SK-N-SH (cell line): ENCODE results near the gene MOGAT3. TPM values are rescaled to one million over a fixed set of nuclear protein-coding genes. Genes with fewer than 3 reads are reported as not detected.

Experiments used
- CTCF ChIA-PET: fragments of 300-600, 350-600 bp; formaldehyde crosslinking; extraction: SDS; loops from one replicate; lab custom pipeline; 2021; lab: Yijun Ruan, JAX
- POLR2A ChIA-PET: fragments of 350-600 bp; sonication (Branson Sonifier 250); formaldehyde crosslinking; extraction: SDS; loops from one replicate; lab custom pipeline; 2020; ENCODE audit warnings: antibody characterized with exemption, inconsistent platforms; lab: Yijun Ruan, JAX
- DNase-seq: peaks from one replicate; pipeline ENCODE4 v3.0.0; 2012
- H2AFZ ChIP-seq: fragments of 200-600 bp; sonication (generic); 2 replicates; pipeline ENCODE4 v1.8.1; 2016; ENCODE audit warnings: antibody characterized with exemption, mild to moderate bottlenecking, low read depth
- H3F3A ChIP-seq: fragments of 200-600 bp; sonication (generic); replicated peaks from 2 replicates; pipeline ENCODE3; 2016; ENCODE audit warnings: antibody characterized with exemption, mild to moderate bottlenecking; ENCODE audit not compliant: insufficient read depth
- H3K27ac ChIP-seq, 2 experiments: fragments of 200-500 bp in 1 of 2; fragments of 200-600 bp in 1 of 2; sonication (Bioruptor generic) in 1 of 2; sonication (generic), shearing (Covaris generic) in 1 of 2; 2 replicates each; pipeline versions ENCODE4 v1.5.1 to v1.6.1; 2014 to 2016; ENCODE audit warnings: low read depth in 2 of 2, inconsistent platforms in 1 of 2, low read length in 1 of 2, mild to moderate bottlenecking in 1 of 2, mixed read lengths in 1 of 2
- H3K27me3 ChIP-seq: fragments of 200-600 bp; sonication (generic), shearing (Covaris generic); 2 replicates; pipeline ENCODE4 v1.6.1; 2016; ENCODE audit warnings: mixed run types; ENCODE audit not compliant: insufficient read depth
- H3K36me3 ChIP-seq, 2 experiments: fragments of 200-500 bp in 1 of 2; fragments of 200-600 bp in 1 of 2; sonication (Bioruptor generic) in 1 of 2; sonication (generic) in 1 of 2; replicated peaks in 1 of 2; 2 replicates each; pipeline versions ENCODE3 to v1.5.1; 2014 to 2016; ENCODE audit warnings: low read length in 1 of 2, mild to moderate bottlenecking in 1 of 2; ENCODE audit not compliant: insufficient read depth in 2 of 2, control insufficient read depth in 1 of 2
- H3K4me1 ChIP-seq, 2 experiments: fragments of 200-500 bp in 1 of 2; fragments of 200-600 bp in 1 of 2; sonication (Bioruptor generic) in 1 of 2; sonication (generic), shearing (Covaris generic) in 1 of 2; 2 replicates each; pipeline versions ENCODE4 v1.5.1 to v1.6.1; 2014 to 2016; ENCODE audit warnings: low read depth in 1 of 2, low read length in 1 of 2, mixed run types in 1 of 2; ENCODE audit not compliant: insufficient read depth in 2 of 2, control insufficient read depth in 1 of 2
- H3K4me2 ChIP-seq: fragments of 200-600 bp; sonication (generic), shearing (Covaris generic); 2 replicates; pipeline ENCODE4 v1.6.1; 2017; ENCODE audit warnings: mixed run types
- H3K4me3 ChIP-seq, 2 experiments: fragments of 200-500 bp in 1 of 2; fragments of 200-600 bp in 1 of 2; sonication (Bioruptor generic) in 1 of 2; sonication (generic), shearing (Covaris generic) in 1 of 2; 2 replicates each; pipeline versions ENCODE4 v1.5.1 to v1.8.1; 2014 to 2016; ENCODE audit warnings: low read depth in 2 of 2, inconsistent platforms in 1 of 2, low read length in 1 of 2, mild to moderate bottlenecking in 1 of 2, mixed read lengths in 1 of 2, moderate library complexity in 1 of 2
- H3K79me2 ChIP-seq: fragments of 200-600 bp; sonication (generic); 2 replicates; pipeline ENCODE4 v1.8.1; 2017; ENCODE audit warnings: mild to moderate bottlenecking; ENCODE audit not compliant: insufficient read depth
- H3K9ac ChIP-seq: fragments of 200-600 bp; sonication (generic); 2 replicates; pipeline ENCODE4 v1.6.1; 2017; ENCODE audit warnings: mixed run types
- H3K9me2 ChIP-seq: fragments of 200-600 bp; sonication (generic); 2 replicates; pipeline ENCODE4 v1.6.1; 2017; ENCODE audit warnings: mixed run types
- H3K9me3 ChIP-seq: fragments of 200-600 bp; sonication (generic); 2 replicates; pipeline ENCODE4 v1.6.1; 2017; ENCODE audit warnings: mixed run types, mild to moderate bottlenecking, moderate library complexity
- H4K20me1 ChIP-seq: fragments of 200-600 bp; sonication (generic); 2 replicates; pipeline ENCODE4 v1.6.1; 2017; ENCODE audit warnings: mild to moderate bottlenecking, mixed run types; ENCODE audit not compliant: insufficient read depth
- EP300 ChIP-seq, 2 experiments: IDR thresholded peaks; 2 replicates each; pipeline versions ENCODE4 v1.4.0 to v1.6.1; 2012; ENCODE audit warnings: borderline replicate concordance in 1 of 2, low read depth in 1 of 2, low read length in 1 of 2
- FOXM1 ChIP-seq: IDR thresholded peaks from 2 replicates; pipeline ENCODE4 v1.4.0; 2012; ENCODE audit warnings: low read depth, mild to moderate bottlenecking
- JUND ChIP-seq: IDR thresholded peaks from 2 replicates; pipeline ENCODE4 v1.4.0; 2012
- MAX ChIP-seq: IDR thresholded peaks from 2 replicates; pipeline ENCODE4 v1.4.0; 2012; ENCODE audit warnings: low read depth
- MXI1 ChIP-seq: IDR thresholded peaks from 2 replicates; pipeline ENCODE4 v1.6.1; 2012; ENCODE audit warnings: mild to moderate bottlenecking, low read depth, low read length, improper control_type of control experiment
- PBX3 ChIP-seq: IDR thresholded peaks from 2 replicates; pipeline ENCODE4; 2012
- RFX5 ChIP-seq: IDR thresholded peaks from 2 replicates; pipeline ENCODE4 v1.6.1; 2012; ENCODE audit warnings: mild to moderate bottlenecking, improper control_type of control experiment, low read length
- TAF1 ChIP-seq: IDR thresholded peaks from 2 replicates; pipeline ENCODE4 v1.6.1; 2012; ENCODE audit warnings: low read depth, mild to moderate bottlenecking, low read length, moderate library complexity, borderline replicate concordance
- TEAD4 ChIP-seq: IDR thresholded peaks from 2 replicates; pipeline ENCODE4 v1.4.0; 2012; ENCODE audit warnings: mild to moderate bottlenecking, borderline replicate concordance; ENCODE audit not compliant: insufficient read depth
- WGBS: methylation state at CpG from one replicate; pipeline ENCODE4 v1.1.6; 2017; ENCODE audit warnings: low lambda C conversion rate; 5-methylcytosine and 5-hydroxymethylcytosine counted together
- polyA plus RNA-seq, 3 experiments: library from polyadenylated mRNA; depleted of rRNA; stranded (reverse); fragments of >200 nt; gene quantifications; 2 replicates each; pipeline ENCODE4 v1.2.3, GENCODE V29; 2012

MOGAT3 gene
- polyA plus RNA-seq, 1 of the 3 experiments (the other 2 are of a cell fraction), result not detected

- POLR2A ChIA-PET, result interaction anchor here (1.0 to 2.1 kb wide), 4 partner anchors 10 to 39 kb away, joined by 3 to 9 read pairs (median 3); partner anchors contain the start of genes VGF and ZNHIT1
- no peaks in the 10 kb centered on the region for H3K79me2 ChIP-seq
Measured at GRCh38 chr7:101179117-101179516, 21.7 kb downstream of the MOGAT3 start.

GRCh38 chr7:101177644-101178043 is 23.2 kb downstream of the MOGAT3 start:
- no peak overlapping the region for H2AFZ ChIP-seq
- H3K9me2 ChIP-seq, result no peaks in the 10 kb centered on the region
- H3K9me3 ChIP-seq, result no peaks in the 10 kb centered on the region
- H3K27me3 ChIP-seq, result peaks cover 28% of the 10 kb centered on the region
- WGBS, result 92% methylated on average over 2 of the region's 2 CpGs
- H3K9ac ChIP-seq, result no peak overlapping the region
- peak; percentile 12 for DNase-seq
- ChIA-PET POLR2A (interaction anchor here (2.1 kb wide), 1 partner anchor 12 kb away, joined by 9 read pairs; the partner anchor contains the start of gene VGF), CTCF (interaction anchor here (1.0 to 6.7 kb wide), 8 partner anchors 9 to 67 kb away, joined by 3 to 43 read pairs (median 4); partner anchors contain the start of gene FIS1)
- no peaks in the 10 kb centered on the region for H3K79me2 ChIP-seq
- TF ChIP-seq EP300 (IDR thresholded peaks at IDR 0.05; ENCODE audit: borderline replicate concordance in 1 of 2, low read depth in 1 of 2, low read length in 1 of 2), result no peak
- TF ChIP-seq PBX3, result no peak
- H3K4me1 ChIP-seq, result peaks cover 0 to 16% of the 10 kb centered on the region in 2 experiments; a peak in 1 of 4 replicates
- no peak overlapping the region for H3K4me3 ChIP-seq
- H4K20me1 ChIP-seq, result no peaks in the 10 kb centered on the region
- no peak overlapping the region for H3K27ac ChIP-seq
- no peaks in the 10 kb centered on the region for H3F3A ChIP-seq
- no peaks in the 10 kb centered on the region for H3K36me3 ChIP-seq
- H3K4me2 ChIP-seq, result no peak overlapping the region

More at GRCh38 chr7:101179117-101179516, 21.7 kb downstream of the MOGAT3 start:
- no peak overlapping the region; a peak in 1 of 4 replicates for H3K27ac ChIP-seq
- H3K4me3 ChIP-seq, result peak overlapping the region; percentile 48 to 49; a peak in 3 of 4 replicates
- peak; percentile 81 for DNase-seq
- no peaks in the 10 kb centered on the region for H4K20me1 ChIP-seq
- no peaks in the 10 kb centered on the region for H3F3A ChIP-seq
- H3K36me3 ChIP-seq, result no peaks in the 10 kb centered on the region
- peaks cover 28% of the 10 kb centered on the region for H3K27me3 ChIP-seq
- peaks cover 0 to 16% of the 10 kb centered on the region in 2 experiments; a peak in 1 of 4 replicates for H3K4me1 ChIP-seq
- WGBS, result 6% methylated on average over 20 of the region's 20 CpGs
- H3K9me2 ChIP-seq, result no peaks in the 10 kb centered on the region
- no peaks in the 10 kb centered on the region for H3K9me3 ChIP-seq
- H2AFZ ChIP-seq, result peak overlapping the region; percentile 47; the same call in 1 of the 2 replicates
- TF ChIP-seq TEAD4 (no peak), TAF1 (no peak), JUND (no peak), MXI1 (peak; percentile 76), MAX (no peak), FOXM1 (no peak), RFX5 (no peak)
- H3K9ac ChIP-seq, result no peak overlapping the region
- H3K4me2 ChIP-seq, result peak overlapping the region; percentile 72
- CTCF ChIA-PET, result interaction anchor here (1.0 to 6.7 kb wide), 8 partner anchors 8 to 37 kb away, joined by 3 to 43 read pairs (median 6); no protein-coding TSS in a partner anchor
